OCI-LY7 (cell line): Measurements from ENCODE around the gene HORMAD2.
"Not testable (repeated sequence)": the region's sequence is repeated elsewhere in the genome, so short reads cannot be mapped to it uniquely, and the experiment has no call there.

Experiments used
- EZH2phosphoT487 ChIP-seq: fragments of 200-600 bp; sonication (generic); IDR thresholded peaks from 2 replicates; pipeline ENCODE4 v1.6.1; 2018; ENCODE audit warnings: low read depth, borderline replicate concordance, mild to moderate bottlenecking, mixed run types, antibody characterized with exemption, low read length, moderate library complexity, mixed read lengths
- TF ChIP-seq, protein P1 (sequence below): fragments of 200-600 bp; sonication (generic); conservative IDR thresholded peaks from 2 replicates; pipeline ENCODE4 v1.5.1; 2014; ENCODE audit warnings: mild to moderate bottlenecking, antibody characterized with exemption, low read length, moderate library complexity, mixed read lengths

DNA sequence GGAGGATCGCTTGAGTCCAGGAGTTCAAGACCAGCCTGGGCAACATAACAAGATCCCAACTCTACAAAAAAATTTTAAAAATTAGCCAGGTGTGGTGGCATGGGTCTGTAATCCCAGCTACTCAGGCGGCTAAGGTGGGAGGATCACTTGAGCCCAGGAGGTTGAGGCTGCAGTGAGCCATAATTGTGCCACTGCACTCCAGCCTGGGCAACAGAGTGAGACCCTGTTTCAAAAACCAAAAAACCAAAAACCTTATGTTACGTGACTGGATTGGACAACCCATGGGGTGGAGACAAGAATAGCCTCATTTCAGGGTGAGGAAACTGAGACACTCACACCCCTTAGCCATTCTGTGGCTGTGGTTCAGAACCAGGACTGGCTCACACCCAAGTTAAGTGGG is 136.0 kb downstream of the HORMAD2 start:
- TF ChIP-seq, protein P1, sequence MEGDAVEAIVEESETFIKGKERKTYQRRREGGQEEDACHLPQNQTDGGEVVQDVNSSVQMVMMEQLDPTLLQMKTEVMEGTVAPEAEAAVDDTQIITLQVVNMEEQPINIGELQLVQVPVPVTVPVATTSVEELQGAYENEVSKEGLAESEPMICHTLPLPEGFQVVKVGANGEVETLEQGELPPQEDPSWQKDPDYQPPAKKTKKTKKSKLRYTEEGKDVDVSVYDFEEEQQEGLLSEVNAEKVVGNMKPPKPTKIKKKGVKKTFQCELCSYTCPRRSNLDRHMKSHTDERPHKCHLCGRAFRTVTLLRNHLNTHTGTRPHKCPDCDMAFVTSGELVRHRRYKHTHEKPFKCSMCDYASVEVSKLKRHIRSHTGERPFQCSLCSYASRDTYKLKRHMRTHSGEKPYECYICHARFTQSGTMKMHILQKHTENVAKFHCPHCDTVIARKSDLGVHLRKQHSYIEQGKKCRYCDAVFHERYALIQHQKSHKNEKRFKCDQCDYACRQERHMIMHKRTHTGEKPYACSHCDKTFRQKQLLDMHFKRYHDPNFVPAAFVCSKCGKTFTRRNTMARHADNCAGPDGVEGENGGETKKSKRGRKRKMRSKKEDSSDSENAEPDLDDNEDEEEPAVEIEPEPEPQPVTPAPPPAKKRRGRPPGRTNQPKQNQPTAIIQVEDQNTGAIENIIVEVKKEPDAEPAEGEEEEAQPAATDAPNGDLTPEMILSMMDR = not testable (repeated sequence)
- TF ChIP-seq EZH2phosphoT487 = not testable (repeated sequence)
